ENCODE data around the gene SPNS1. TPM values are rescaled to one million over a fixed set of nuclear protein-coding genes. Genes with fewer than 3 reads are reported as not detected.

The SPNS1 gene
- total RNA-seq, 2 donors from 2014 or later: 16.3 to 19.9 TPM

DNA sequence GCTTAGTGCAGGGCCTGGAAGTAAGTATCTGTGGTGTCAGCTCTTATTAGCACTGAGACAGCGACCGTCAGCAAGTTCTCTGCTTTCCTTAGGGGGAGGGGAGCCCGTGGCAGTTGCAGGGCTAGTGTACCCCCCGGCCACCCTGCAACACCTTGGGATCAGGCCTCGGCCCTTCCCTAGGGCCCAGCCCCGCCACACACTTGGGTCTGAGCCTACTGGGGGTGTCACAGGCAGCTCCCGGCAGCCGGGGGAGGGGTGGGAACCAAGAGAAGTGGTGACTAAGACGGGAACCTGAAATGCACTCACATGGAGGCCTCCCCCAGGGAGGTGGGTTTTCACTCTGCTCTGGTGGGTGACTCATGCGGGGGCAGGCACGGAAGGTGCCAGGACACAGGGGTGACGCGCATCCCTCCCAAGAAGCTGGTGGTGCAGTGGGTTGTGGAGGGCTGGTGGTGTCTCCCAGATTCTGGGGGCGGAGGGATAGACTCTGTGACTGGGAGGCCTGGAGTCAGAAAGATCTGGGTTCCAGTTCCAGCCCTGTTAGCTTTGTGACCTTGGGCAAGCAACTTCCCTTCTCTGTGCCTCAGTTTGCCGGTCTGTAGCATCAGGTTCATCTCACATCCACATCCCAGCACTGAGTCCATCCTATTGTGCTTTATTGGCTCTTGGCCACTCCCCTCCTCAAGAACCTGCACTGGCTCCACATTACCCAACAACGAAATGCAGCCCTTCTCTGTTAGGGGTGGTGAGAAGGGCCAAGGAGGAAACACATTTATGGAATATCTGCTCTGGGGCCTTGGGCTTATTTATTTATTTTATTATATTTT is 54.8 kb downstream of the SPNS1 start:
- Mint-ChIP-seq H3K36me3 (no peaks in the 10 kb centered on the region), H3K9me3 (no peaks in the 10 kb centered on the region), H3K27ac (peak overlapping the region; percentile 82 to 89)
- peak; percentile 90 to 91 for DNase-seq (ENCODE audit: low spot score in 2 of 2)
- peak; percentile 98 to 99 for ATAC-seq

DNA sequence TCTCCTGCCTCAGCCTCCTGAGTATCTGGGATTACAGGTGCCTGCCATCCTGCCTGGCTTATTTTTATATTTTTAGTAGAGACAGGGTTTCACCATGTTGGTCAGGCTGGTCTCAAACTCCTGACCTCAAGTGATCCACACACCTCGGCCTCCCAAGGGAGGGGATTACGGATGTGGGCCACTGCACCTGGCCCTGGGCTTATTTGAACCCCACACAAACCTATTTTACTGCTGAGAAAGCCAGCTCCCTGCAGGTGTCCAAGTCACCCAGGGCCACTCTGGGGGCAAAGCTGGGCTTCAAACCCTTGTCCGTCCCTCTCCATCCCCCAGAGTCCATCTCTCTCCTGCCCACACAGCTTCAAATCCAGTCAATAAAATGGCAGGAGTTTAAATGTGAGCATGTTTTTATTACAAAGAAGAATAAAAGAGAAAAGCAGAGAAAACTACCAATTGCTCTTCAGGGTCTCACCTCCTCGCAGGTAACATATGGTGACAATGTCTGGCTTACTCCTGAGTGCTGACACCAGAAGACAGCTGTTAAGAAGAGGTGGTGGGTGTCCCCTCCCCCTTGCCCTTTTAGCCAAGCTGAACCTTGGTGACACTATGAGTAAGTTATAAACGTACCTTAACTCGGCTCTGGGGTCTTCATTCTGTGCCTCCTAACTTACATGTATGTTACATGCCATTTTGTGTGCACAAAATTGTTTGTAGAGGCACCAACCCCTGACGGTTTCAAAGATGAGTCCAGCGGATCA is 55.7 kb downstream of the SPNS1 start:
- Mint-ChIP-seq H3K27ac (peak overlapping the region; percentile 62 to 86), H3K9me3 (no peaks in the 10 kb centered on the region), H3K36me3 (no peaks in the 10 kb centered on the region)
- ATAC-seq (no peak), DNase-seq (ENCODE audit: low spot score in 2 of 2) (no peak)

Other genes starting within 250 kb of the SPNS1 start
- gene NPIPB9, start 223.0 kb upstream of the SPNS1 start, total RNA-seq: 1 to 10 TPM; 4.6 to 5.6 TPM
- 100 to 1,000 TPM; 317 to 377 TPM for gene ATXN2L, start 151.8 kb upstream of the SPNS1 start, total RNA-seq
- gene TUFM, start 128.4 kb upstream of the SPNS1 start, total RNA-seq: 100 to 1,000 TPM; 235 to 315 TPM
- gene SH2B1, start 110.9 kb upstream of the SPNS1 start, total RNA-seq: 10 to 100 TPM; 41.1 to 55.5 TPM
- 1 to 10 TPM; 4.7 to 7.4 TPM for gene ATP2A1, start 96.3 kb upstream of the SPNS1 start, total RNA-seq
- gene RABEP2, start 49.5 kb upstream of the SPNS1 start, total RNA-seq: 10 to 100 TPM; 20.7 to 25.1 TPM
- 1 to 10 TPM in 1 of 2 donors, under 1 TPM in 1; 0.32 to 1.2 TPM for gene CD19, start 42.8 kb upstream of the SPNS1 start, total RNA-seq
- 10 to 100 TPM; 94.5 to 96.8 TPM for gene NFATC2IP, start 23.8 kb upstream of the SPNS1 start, total RNA-seq
- 100 to 1,000 TPM; 171 to 440 TPM for gene LAT, start 10.3 kb downstream of the SPNS1 start, total RNA-seq

Data from activated naive CD4-positive, alpha-beta T cell treated with anti-CD3 and anti-CD28 coated beads, Interleukin-2, amount 50 U/mL, for 72 hours (primary cell).